HG03575 (cell line): ENCODE measurements around the gene FSTL4.

Experiments
- ATAC-seq: cut with Tn5 transposase; IDR thresholded peaks from one replicate; pipeline ENCODE4 v1.9.1; 2021; ENCODE audit not compliant: unreplicated experiment, insufficient number of reproducible peaks, low FRiP score; ENCODE audit errors: extremely low read depth

Gene FSTL4

GRCh38 chr5:133387091-133387490 is 225.2 kb downstream of the FSTL4 start:
- no peak for ATAC-seq

- no peak for ATAC-seq
Observed at GRCh38 chr5:133386662-133387061, 225.7 kb downstream of the FSTL4 start.

- no peak for ATAC-seq
Observed at GRCh38 chr5:133385346-133385745, 227.0 kb downstream of the FSTL4 start.

- ATAC-seq: no peak
Observed at GRCh38 chr5:133384903-133385302, 227.4 kb downstream of the FSTL4 start.

GRCh38 chr5:133384120-133384855 is 228.1 kb downstream of the FSTL4 start:
- ATAC-seq: no peak

- ATAC-seq: no peak
Observed at GRCh38 chr5:133383580-133383939, 228.8 kb downstream of the FSTL4 start.

- no peak for ATAC-seq
Observed at GRCh38 chr5:133382661-133383579, 229.4 kb downstream of the FSTL4 start.

GRCh38 chr5:133381571-133382365 is 230.6 kb downstream of the FSTL4 start:
- ATAC-seq: no peak

GRCh38 chr5:133381041-133381440 is 231.3 kb downstream of the FSTL4 start:
- no peak for ATAC-seq

- ATAC-seq: no peak
Observed at GRCh38 chr5:133377736-133378135, 234.6 kb downstream of the FSTL4 start.

GRCh38 chr5:133376986-133377385 is 235.4 kb downstream of the FSTL4 start:
- ATAC-seq: no peak

GRCh38 chr5:133373121-133373870 is 239.0 kb downstream of the FSTL4 start:
- ATAC-seq: no peak

- ATAC-seq: no peak
Observed at GRCh38 chr5:133372293-133372937, 239.9 kb downstream of the FSTL4 start.

GRCh38 chr5:133371371-133372155 is 240.8 kb downstream of the FSTL4 start:
- no peak for ATAC-seq

- no peak for ATAC-seq
Observed at GRCh38 chr5:133370904-133371303, 241.4 kb downstream of the FSTL4 start.

GRCh38 chr5:133370036-133370831 is 242.1 kb downstream of the FSTL4 start:
- ATAC-seq: no peak
